AG09309 (cell line): ENCODE data around the gene FDXR.
"Not testable (repeated sequence)": the region's sequence is repeated elsewhere in the genome, so short reads cannot be mapped to it uniquely, and the experiment has no call there.

ENCODE experiments used
- DNase-seq: peaks from one replicate; pipeline ENCODE4 v3.0.0-alpha.2; 2010; ENCODE audit warnings: low read depth
- H3K4me3 ChIP-seq: 2 replicates; pipeline ENCODE4 v1.5.1; 2011; ENCODE audit warnings: mild to moderate bottlenecking, low read depth, low read length, moderate library complexity; ENCODE audit not compliant: control insufficient read depth
- CTCF ChIP-seq: IDR thresholded peaks from 2 replicates; pipeline ENCODE4 v1.5.1; 2011; ENCODE audit warnings: mild to moderate bottlenecking, low read depth, low read length, inconsistent platforms; ENCODE audit not compliant: insufficient read depth, control insufficient read depth; ENCODE audit errors: missing control alignments

The FDXR gene

GRCh38 chr17:74919440-74920305, 46.9 kb upstream of the FDXR start:
- no peak for DNase-seq
- no peak overlapping the region for H3K4me3 ChIP-seq
- no peak for TF ChIP-seq CTCF

- no peak overlapping the region for H3K4me3 ChIP-seq
- DNase-seq = no peak
- TF ChIP-seq CTCF = no peak
These were observed 46.1 kb upstream of the FDXR start for GRCh38 chr17:74918906-74919305.

- TF ChIP-seq CTCF = no peak
- no peak for DNase-seq
- no peak overlapping the region for H3K4me3 ChIP-seq
These were observed 44.6 kb upstream of the FDXR start for GRCh38 chr17:74917430-74917829.

GRCh38 chr17:74916851-74917199, 44.0 kb upstream of the FDXR start:
- H3K4me3 ChIP-seq = no peak overlapping the region
- no peak for TF ChIP-seq CTCF

GRCh38 chr17:74916136-74916850, 43.5 kb upstream of the FDXR start:
- DNase-seq = no peak
- H3K4me3 ChIP-seq = no peak overlapping the region
- no peak for TF ChIP-seq CTCF

More at GRCh38 chr17:74916851-74917199, 44.0 kb upstream of the FDXR start:
- DNase-seq = no peak

GRCh38 chr17:74911423-74911822, 38.6 kb upstream of the FDXR start:
- not testable (repeated sequence) for H3K4me3 ChIP-seq, DNase-seq

- not testable (repeated sequence) for DNase-seq, H3K4me3 ChIP-seq
These were observed 36.3 kb upstream of the FDXR start for GRCh38 chr17:74909097-74909496.
